ENCODE data around the gene SMYD1. TPM values are rescaled to one million over a fixed set of nuclear protein-coding genes. Genes with fewer than 3 reads are reported as not detected.

The SMYD1 gene
- total RNA-seq, 1 experiment from 2014 or later, result not detected

- DNase-seq (ENCODE audit: low read depth, low spot score) (no peak), ATAC-seq (no peak)
- H3K79me2 ChIP-seq (ENCODE audit: insufficient read depth, low read length), result no peaks in the 10 kb centered on the region
- H3K9me3 ChIP-seq (ENCODE audit: control insufficient read depth in 1 of 2, insufficient read depth in 1 of 2, low read depth in 1 of 2, low read length in 2 of 2), result no peaks in the 10 kb centered on the region
- peaks cover 0 to 4% of the 10 kb centered on the region in 2 experiments; a peak in 1 of 4 replicates for H3K4me1 ChIP-seq (ENCODE audit: control insufficient read depth in 1 of 2, insufficient read depth in 2 of 2, low read length in 2 of 2)
- H4K20me1 ChIP-seq (ENCODE audit: insufficient read depth), result no peaks in the 10 kb centered on the region
- H2AFZ ChIP-seq (ENCODE audit: low read depth, low read length, poor library complexity, severe bottlenecking), result no peak overlapping the region
- H3K4me3 ChIP-seq (replicated peaks in 1 of 2; ENCODE audit: low read depth in 1 of 2, low read length in 2 of 2), result no peak overlapping the region
- no peak overlapping the region for H3K9ac ChIP-seq (ENCODE audit: low read length)
- POLR2A ChIA-PET, result no interaction called here
- TF ChIP-seq, protein P1, sequence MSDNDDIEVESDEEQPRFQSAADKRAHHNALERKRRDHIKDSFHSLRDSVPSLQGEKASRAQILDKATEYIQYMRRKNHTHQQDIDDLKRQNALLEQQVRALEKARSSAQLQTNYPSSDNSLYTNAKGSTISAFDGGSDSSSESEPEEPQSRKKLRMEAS (IDR thresholded peaks at IDR 0.05), result no peak
- TF ChIP-seq SRF (IDR thresholded peaks at IDR 0.05; ENCODE audit: low read depth) (no peak), POLR2AphosphoS5 (IDR thresholded peaks at IDR 0.05; ENCODE audit: low read depth, low read length) (no peak), JUND (IDR thresholded peaks at IDR 0.05) (no peak), FOSL1 (IDR thresholded peaks at IDR 0.05; ENCODE audit: low read depth) (no peak), YY1 (IDR thresholded peaks at IDR 0.05; ENCODE audit: extremely low read depth, insufficient replicate concordance, low read depth, low read length) (no peak), ELF1 (IDR thresholded peaks at IDR 0.05; ENCODE audit: borderline replicate concordance, low read depth) (no peak), ZFX (IDR thresholded peaks at IDR 0.05) (no peak)
- TF ChIP-seq, protein P2, sequence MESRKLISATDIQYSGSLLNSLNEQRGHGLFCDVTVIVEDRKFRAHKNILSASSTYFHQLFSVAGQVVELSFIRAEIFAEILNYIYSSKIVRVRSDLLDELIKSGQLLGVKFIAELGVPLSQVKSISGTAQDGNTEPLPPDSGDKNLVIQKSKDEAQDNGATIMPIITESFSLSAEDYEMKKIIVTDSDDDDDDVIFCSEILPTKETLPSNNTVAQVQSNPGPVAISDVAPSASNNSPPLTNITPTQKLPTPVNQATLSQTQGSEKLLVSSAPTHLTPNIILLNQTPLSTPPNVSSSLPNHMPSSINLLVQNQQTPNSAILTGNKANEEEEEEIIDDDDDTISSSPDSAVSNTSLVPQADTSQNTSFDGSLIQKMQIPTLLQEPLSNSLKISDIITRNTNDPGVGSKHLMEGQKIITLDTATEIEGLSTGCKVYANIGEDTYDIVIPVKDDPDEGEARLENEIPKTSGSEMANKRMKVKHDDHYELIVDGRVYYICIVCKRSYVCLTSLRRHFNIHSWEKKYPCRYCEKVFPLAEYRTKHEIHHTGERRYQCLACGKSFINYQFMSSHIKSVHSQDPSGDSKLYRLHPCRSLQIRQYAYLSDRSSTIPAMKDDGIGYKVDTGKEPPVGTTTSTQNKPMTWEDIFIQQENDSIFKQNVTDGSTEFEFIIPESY (IDR thresholded peaks at IDR 0.05; ENCODE audit: extremely low read depth, insufficient replicate concordance, low read length), result no peak
- no TSS peak for BruUV-seq (replicated peaks)
- H3K4me2 ChIP-seq (ENCODE audit: low read length), result no peak overlapping the region
- CTCF ChIA-PET, result no interaction called here
- no peaks in the 10 kb centered on the region for H3K9me2 ChIP-seq (ENCODE audit: insufficient read depth)
- RAD21 ChIA-PET (ENCODE audit: low non-redundant PET in 1 of 2, low total read pairs in 2 of 2, uncharacterized antibody in 2 of 2, unreplicated experiment in 2 of 2), result no interaction called here
- intact Hi-C loops (cut with micrococcal nuclease), result no loop called here
- H3K27ac ChIP-seq (ENCODE audit: low read depth, low read length), result no peak overlapping the region
- H3K27me3 ChIP-seq (ENCODE audit: insufficient read depth, low read length), result no peaks in the 10 kb centered on the region
- H3K36me3 ChIP-seq (ENCODE audit: control insufficient read depth in 1 of 2, insufficient read depth in 2 of 2, low read length in 2 of 2), result no peaks in the 10 kb centered on the region
These were observed 64.4 kb downstream of the SMYD1 start for GRCh38 chr2:88131999-88132368.

DNA sequence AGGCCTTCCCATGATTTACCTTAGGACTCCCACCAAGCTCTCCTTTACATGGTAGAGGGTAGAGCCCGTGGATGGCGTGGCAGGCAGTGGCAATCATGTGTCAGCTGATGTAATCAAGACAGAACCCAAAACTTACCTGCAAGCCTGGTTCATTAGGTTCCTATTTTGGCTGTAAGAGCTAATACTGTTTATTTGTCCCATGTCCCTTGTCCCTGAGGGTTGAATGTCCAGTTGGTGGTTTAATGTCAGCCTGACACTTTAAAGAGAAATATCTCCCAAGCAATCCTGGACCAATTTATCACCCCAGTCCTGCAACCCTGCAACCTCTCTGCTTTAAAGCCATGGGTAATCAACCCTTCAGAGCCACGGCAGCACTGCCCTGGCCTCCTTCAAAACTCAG is 66.2 kb downstream of the SMYD1 start:
- no TSS peak for BruUV-seq (replicated peaks)
- ChIA-PET RAD21 (ENCODE audit: low non-redundant PET in 1 of 2, low total read pairs in 2 of 2, uncharacterized antibody in 2 of 2, unreplicated experiment in 2 of 2) (no interaction called here), CTCF (no interaction called here), POLR2A (no interaction called here)
- ATAC-seq (no peak), DNase-seq (ENCODE audit: low read depth, low spot score) (no peak)
- intact Hi-C loops (cut with micrococcal nuclease), result no loop called here
- Histone ChIP-seq H3K9me3 (ENCODE audit: control insufficient read depth in 1 of 2, insufficient read depth in 1 of 2, low read depth in 1 of 2, low read length in 2 of 2) (no peaks in the 10 kb centered on the region), H3K9me2 (ENCODE audit: insufficient read depth) (no peaks in the 10 kb centered on the region), H3K36me3 (ENCODE audit: control insufficient read depth in 1 of 2, insufficient read depth in 2 of 2, low read length in 2 of 2) (no peaks in the 10 kb centered on the region), H3K27ac (ENCODE audit: low read depth, low read length) (no peak overlapping the region), H3K4me3 (replicated peaks in 1 of 2; ENCODE audit: low read depth in 1 of 2, low read length in 2 of 2) (no peak overlapping the region), H3K9ac (ENCODE audit: low read length) (no peak overlapping the region), H3K79me2 (ENCODE audit: insufficient read depth, low read length) (no peaks in the 10 kb centered on the region), H3K4me1 (ENCODE audit: control insufficient read depth in 1 of 2, insufficient read depth in 2 of 2, low read length in 2 of 2) (peaks cover 0 to 4% of the 10 kb centered on the region in 2 experiments; a peak in 1 of 4 replicates), H3K4me2 (ENCODE audit: low read length) (no peak overlapping the region), H3K27me3 (ENCODE audit: insufficient read depth, low read length) (peaks cover 3% of the 10 kb centered on the region; the same call in 1 of the 2 replicates), H2AFZ (ENCODE audit: low read depth, low read length, poor library complexity, severe bottlenecking) (no peak overlapping the region), H4K20me1 (ENCODE audit: insufficient read depth) (no peaks in the 10 kb centered on the region)
- TF ChIP-seq, protein P2 (IDR thresholded peaks at IDR 0.05; ENCODE audit: extremely low read depth, insufficient replicate concordance, low read length), result no peak
- TF ChIP-seq ZNF274 (IDR thresholded peaks at IDR 0.05; ENCODE audit: low read depth, low read length) (no peak), RAD21 (IDR thresholded peaks at IDR 0.05; ENCODE audit: low read depth) (no peak), ELF1 (IDR thresholded peaks at IDR 0.05; ENCODE audit: borderline replicate concordance, low read depth) (no peak), POLR2A (IDR thresholded peaks at IDR 0.05; ENCODE audit: borderline replicate concordance, extremely low read depth, insufficient read depth, insufficient read length) (no peak), EGR1 (IDR thresholded peaks at IDR 0.05; ENCODE audit: low read depth) (no peak), FOSL1 (IDR thresholded peaks at IDR 0.05; ENCODE audit: low read depth) (no peak), CBX3 (IDR thresholded peaks at IDR 0.05; ENCODE audit: low read depth) (no peak)
- TF ChIP-seq, protein P3, sequence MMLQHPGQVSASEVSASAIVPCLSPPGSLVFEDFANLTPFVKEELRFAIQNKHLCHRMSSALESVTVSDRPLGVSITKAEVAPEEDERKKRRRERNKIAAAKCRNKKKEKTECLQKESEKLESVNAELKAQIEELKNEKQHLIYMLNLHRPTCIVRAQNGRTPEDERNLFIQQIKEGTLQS (IDR thresholded peaks at IDR 0.05), result no peak

Measured in HCT116 (cell line).